GM18508 (cell line): Measurements from ENCODE around the gene FDX1.

ENCODE experiments used
- ATAC-seq: cut with Tn5 transposase; IDR thresholded peaks from one replicate; pipeline ENCODE4 v1.9.1; 2021; ENCODE audit warnings: moderate number of reproducible peaks; ENCODE audit not compliant: insufficient read depth, unreplicated experiment

FDX1 gene

GRCh38 chr11:110455718-110456117 lies 26.0 kb downstream of the FDX1 start:
- no peak for ATAC-seq

DNA sequence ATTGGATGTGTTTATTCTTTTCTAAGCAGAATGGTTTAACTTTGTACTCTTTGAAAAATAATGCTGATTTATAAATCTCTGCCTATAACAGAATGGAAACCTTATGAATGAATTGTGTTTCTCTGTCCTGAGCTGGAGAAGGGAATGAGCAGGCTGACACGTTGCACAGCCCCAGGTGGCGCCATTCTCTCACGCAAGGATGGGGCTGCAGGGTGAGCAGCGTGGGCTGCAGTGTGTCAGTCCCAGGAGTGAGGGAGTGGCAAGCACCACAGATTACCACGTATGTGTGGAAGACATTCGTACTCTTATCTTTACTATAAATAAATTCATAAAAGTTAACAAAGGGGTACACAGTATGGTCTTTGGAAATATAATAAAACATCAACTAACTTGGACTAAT lies 33.4 kb downstream of the FDX1 start:
- no peak for ATAC-seq

GRCh38 chr11:110465231-110465630 lies 35.5 kb downstream of the FDX1 start:
- ATAC-seq: no peak

DNA sequence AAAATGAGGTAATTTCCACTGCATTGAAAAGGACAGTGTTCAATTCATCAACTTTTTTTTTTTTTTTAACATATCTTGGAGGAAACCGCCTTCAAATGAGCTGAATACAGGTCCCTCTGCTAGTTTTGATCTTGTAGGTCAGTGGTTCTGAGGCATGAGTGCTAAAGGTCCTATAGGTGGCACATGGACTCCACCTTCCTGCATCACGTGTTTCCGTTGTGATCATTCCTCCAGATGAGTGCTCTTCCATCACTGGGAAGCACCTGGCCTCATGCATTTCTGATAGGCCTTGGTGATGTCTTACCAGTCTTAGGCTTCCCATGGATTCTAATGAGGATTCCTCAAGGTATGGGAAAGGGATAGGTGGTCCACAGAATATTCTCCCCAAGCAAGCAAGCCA lies 37.8 kb downstream of the FDX1 start:
- ATAC-seq: no peak

DNA sequence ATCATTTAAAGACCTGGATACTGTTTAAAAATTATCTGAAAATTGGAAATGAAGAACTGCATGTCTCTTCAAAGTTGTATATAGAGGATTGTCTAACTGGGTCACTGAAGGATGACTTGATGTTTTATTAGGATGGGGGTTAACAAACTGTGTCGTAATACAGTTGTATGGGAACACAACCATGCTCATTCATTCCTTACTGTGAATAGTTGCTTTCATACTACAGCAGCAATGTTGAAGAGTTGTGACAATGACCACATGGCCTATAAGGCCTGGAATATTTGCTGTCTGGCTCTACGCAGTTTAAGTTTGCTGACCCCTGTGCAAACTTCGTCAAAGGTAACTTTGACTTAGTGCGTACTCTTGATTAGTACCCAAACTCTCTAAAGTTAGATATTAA lies 38.4 kb downstream of the FDX1 start:
- ATAC-seq: no peak

DNA sequence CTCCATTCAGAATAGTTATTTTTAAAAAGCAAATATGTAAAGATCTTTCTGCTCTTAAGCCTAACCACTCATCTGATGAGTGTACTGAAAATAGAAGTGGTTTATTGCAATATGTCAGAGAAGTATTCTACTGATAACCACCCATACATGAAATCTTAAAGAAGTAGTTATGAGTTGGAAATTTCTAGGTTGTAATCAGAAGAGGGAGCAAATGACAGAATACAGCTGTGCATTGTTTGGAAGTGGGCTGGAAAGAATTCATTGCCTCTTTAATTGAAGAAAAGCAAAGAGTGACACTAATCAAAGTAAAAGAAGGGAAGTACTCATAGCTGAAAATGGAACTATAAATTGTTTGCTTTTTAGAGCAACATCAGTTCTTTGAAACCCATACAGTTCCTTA lies 39.4 kb downstream of the FDX1 start:
- no peak for ATAC-seq

DNA sequence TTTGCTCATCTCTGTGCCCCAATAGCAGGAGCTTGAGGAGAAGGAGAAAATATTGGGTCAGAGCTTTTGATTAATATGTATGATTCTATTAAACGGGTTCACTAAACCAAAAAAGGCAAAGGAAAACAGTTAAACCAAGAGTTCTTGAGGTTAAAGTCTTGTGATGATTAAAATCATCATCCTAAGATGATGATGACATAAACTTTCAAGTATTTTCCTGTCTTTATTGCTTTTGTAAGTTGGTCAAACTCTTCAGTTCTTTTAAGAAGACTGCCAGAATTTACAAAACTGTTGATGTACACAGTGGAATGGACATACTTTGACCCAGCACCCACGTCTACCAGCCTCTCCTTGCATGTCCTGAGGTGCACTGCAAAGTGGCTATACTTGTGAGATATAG lies 41.0 kb downstream of the FDX1 start:
- ATAC-seq: no peak

- no peak for ATAC-seq
Measured at GRCh38 chr11:110471371-110471770, 41.6 kb downstream of the FDX1 start.

- no peak for ATAC-seq
Measured at GRCh38 chr11:110472858-110473257, 43.1 kb downstream of the FDX1 start.

DNA sequence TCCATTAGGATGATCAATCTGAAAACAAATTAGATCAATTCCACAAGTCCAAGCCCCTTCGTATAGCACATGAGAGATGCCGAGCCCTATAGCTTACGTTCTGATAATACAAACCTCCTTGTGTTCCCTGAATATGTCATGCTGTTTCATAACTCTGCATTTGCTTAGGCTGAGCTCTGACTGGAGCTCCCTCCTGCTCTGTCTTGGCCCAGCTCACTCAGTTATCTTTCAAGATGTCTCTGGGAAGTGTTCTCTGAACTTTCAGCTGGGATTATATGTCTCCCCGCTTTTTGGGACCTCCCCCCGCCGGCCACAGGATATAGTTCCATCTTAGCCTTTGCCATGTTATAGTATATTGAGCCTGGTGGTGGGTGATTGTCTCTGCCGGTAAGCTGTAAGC lies 44.0 kb downstream of the FDX1 start:
- ATAC-seq: no peak

- ATAC-seq: no peak
Measured at GRCh38 chr11:110474578-110474977, 44.8 kb downstream of the FDX1 start.

DNA sequence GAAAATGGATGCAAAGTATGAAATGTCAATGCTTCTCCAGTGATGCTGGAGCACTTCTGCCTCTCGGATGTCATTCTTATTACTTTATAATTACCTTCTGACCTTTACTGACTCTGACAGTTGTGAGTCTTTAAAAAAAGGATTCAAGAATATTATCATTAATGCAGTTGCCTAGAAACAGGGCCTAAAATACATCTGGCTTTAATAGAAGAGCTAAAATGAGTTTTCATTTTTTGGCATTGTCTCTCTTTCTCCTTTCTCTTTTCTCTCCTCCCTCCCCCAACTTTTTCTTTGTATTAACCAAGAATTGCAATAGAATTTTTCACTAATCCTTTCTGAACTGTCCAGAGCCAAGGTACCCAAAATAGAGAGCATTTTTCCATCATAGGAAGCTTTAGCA lies 45.9 kb downstream of the FDX1 start:
- ATAC-seq: no peak

DNA sequence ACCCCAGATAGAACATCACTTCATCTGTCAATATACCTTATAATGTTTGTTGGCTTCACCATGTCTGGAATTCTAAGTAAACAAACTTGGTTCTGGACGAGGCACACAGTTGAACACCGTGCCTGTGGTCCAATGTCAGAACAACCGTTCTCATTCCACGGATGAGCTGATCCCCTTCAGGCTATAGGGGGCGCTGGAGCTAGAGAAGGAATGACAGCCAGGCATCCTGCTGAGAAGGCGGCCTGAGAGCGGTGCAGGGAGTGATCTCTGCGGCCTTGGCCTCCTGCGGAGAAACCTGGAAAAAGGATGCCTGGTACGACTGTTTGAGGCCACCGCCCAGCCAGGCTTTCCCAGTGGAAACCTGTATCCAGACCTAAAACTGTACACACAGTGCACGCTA lies 48.7 kb downstream of the FDX1 start:
- no peak for ATAC-seq

- ATAC-seq: no peak
Measured at GRCh38 chr11:110479108-110480101, 49.7 kb downstream of the FDX1 start.

DNA sequence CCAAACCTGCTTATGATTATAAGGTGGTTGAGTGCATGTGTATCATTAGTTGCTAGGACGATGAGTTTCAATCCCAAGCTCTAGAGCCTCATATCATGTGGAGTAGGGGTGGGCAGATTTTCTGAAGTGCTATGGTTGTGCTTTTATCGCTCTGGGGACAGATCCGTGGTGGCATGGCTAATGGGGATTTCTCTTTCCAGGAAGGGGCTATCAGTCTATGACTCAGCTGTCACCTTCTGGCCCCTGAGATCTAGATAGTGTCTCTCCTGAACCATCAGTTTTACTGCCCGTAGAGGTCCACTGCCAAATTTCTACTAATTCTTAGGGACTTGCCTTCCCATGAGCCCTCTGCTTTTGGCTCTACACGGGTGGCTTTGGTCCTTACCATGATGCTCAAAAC lies 51.8 kb downstream of the FDX1 start:
- no peak for ATAC-seq

DNA sequence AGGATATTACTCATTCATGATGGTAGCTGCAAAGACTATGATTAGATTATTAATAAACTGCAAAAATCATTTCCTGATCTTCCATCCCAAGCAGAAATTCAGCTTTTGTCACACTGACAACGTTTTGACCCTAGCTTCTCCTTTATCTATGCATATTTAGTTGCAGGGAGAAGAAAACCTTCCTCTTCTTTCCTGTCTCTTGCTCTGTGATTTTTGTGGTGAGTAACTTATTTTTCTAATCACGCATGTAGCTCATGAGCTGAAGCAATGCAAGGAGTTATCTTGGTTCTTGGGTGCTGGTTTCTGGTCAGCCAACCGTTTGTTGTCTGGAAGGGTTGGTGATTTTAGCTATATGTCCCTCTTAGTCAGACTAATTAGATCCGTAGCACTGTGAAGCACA lies 56.4 kb downstream of the FDX1 start:
- ATAC-seq: no peak

GRCh38 chr11:110488446-110488845 lies 58.7 kb downstream of the FDX1 start:
- no peak for ATAC-seq

GRCh38 chr11:110490886-110491285 lies 61.1 kb downstream of the FDX1 start:
- no peak for ATAC-seq

DNA sequence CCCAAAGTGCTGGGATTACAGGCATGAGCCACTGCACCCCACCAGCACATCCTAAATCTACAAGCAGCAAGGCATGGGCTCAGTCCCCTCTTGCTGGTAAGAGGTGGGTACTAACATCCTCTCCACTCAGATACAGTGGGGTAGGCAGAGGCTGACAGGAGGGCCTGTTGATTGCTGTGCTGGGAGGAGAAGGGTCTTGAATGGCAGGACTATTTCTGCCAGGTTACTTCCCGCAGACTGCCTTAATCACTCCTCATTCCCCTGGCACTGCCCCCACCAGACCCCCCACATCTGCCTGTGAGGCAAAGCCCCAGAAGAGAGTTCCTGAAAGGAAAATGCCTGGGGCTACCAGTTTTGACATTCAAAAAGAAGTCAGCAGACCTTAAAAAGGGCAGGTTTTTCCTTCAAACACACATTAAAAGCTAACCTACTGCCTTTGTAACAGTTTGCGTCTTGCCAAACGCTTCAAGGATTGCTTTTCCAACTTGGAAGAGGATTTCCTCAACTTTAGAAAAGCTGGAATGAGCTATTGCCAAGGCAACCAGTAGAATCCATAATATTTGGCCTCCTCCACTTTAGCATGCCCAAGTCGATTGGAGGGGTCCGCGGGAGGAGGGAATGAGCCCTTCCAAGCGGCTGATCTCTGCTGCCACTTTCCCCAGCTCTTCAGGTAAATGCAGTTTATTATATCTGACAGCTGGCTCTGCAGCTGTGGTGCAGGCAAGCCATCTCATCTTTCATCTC lies 62.0 kb downstream of the FDX1 start:
- ATAC-seq: no peak

- no peak for ATAC-seq
Measured at GRCh38 chr11:110492321-110492685, 62.6 kb downstream of the FDX1 start.

- ATAC-seq: no peak
Measured at GRCh38 chr11:110493346-110493745, 63.6 kb downstream of the FDX1 start.
